Adrenal gland (tissue), 5 donors: ENCODE data around the gene PRKN.

ENCODE experiments used
- POLR2A ChIP-seq, 2 donors: fragments of 450-650 bp; IDR thresholded peaks; one replicate each; pipeline ENCODE4 v1.6.1; 2017; ENCODE audit warnings: antibody characterized with exemption in 2 of 2, mild to moderate bottlenecking in 2 of 2, moderate library complexity in 1 of 2
- TF ChIP-seq, protein P1 (sequence below), 6 experiments: fragments of 450-650 bp in 4 of 6; fragments of 200-600 bp in 2 of 6; sonication (generic) in 1 of 6; IDR thresholded peaks; 1 replicate in 5 of 6; 2 replicates in 1 of 6; pipeline versions ENCODE4 v1.5.1 to v1.8.0; 2016 to 2021; ENCODE audit warnings: antibody characterized with exemption in 6 of 6, mild to moderate bottlenecking in 2 of 6, moderate library complexity in 1 of 6
- donor health status: DM: no; HTN: no; CAD: no.

DNA sequence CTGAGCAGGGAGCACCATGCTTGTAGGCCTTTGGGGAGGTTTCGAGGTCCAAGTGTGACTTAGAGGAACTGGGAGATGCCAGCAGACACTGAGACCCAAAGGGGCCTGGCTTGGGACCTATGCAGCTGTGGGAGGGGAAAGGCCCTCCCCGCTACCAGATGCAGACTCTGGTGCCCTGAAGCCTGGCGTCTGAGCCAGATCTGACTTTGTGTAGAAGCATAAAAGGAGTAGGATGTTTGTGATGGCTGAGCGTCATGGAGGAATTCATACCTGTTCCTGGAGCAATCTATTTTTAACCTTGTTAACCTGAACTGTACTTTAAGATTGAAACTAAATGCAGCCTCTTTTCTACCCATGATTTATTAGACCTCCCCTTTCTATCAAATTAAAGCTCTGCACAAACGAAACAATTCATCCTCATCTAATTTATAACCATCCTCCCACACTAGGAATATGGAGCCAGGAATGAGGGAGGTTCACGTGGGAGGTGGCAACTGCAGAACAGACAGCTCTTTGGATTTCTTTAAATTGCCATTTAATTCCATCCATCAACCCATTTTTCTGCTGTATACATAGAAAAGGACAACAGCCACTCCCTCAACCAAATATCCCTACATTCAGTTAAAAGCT, 1281.2 kb downstream of the PRKN start:
- no peak for TF ChIP-seq POLR2A (IDR thresholded peaks at IDR 0.05)
- TF ChIP-seq, protein P1, sequence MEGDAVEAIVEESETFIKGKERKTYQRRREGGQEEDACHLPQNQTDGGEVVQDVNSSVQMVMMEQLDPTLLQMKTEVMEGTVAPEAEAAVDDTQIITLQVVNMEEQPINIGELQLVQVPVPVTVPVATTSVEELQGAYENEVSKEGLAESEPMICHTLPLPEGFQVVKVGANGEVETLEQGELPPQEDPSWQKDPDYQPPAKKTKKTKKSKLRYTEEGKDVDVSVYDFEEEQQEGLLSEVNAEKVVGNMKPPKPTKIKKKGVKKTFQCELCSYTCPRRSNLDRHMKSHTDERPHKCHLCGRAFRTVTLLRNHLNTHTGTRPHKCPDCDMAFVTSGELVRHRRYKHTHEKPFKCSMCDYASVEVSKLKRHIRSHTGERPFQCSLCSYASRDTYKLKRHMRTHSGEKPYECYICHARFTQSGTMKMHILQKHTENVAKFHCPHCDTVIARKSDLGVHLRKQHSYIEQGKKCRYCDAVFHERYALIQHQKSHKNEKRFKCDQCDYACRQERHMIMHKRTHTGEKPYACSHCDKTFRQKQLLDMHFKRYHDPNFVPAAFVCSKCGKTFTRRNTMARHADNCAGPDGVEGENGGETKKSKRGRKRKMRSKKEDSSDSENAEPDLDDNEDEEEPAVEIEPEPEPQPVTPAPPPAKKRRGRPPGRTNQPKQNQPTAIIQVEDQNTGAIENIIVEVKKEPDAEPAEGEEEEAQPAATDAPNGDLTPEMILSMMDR (IDR thresholded peaks at IDR 0.05), result no peak
